IMR-90 (cell line): ENCODE results near the gene MIER2. TPM values are rescaled to one million over a fixed set of nuclear protein-coding genes. Genes with fewer than 3 reads are reported as not detected.

ENCODE experiments used
- ATAC-seq: fragments of 200-7000 bp; cut with Tn5 transposase; 2 replicates; pipeline ENCODE4 v1.9.1; 2020; ENCODE audit warnings: low read depth, mild to moderate bottlenecking, moderate library complexity
- BruUV-seq: library from RNA; stranded (reverse); fragments of 400-500 nt; replicated peaks from 2 replicates; lab custom pipeline; 2021; lab: Mats Ljungman, UMichigan
- CTCF ChIA-PET: fragments of 300-600 bp; formaldehyde crosslinking; extraction: SDS; loops from one replicate; lab custom pipeline; 2021; ENCODE audit warnings: antibody characterized with exemption; lab: Yijun Ruan, JAX
- POLR2A ChIA-PET: fragments of 300-600 bp; sonication (Branson Sonifier 250); formaldehyde crosslinking; loops from one replicate; lab custom pipeline; 2022; ENCODE audit warnings: antibody characterized with exemption; ENCODE audit not compliant: unreplicated experiment; lab: Charles Lee
- DNase-seq: peaks from one replicate; pipeline ENCODE4 v3.0.0; 2013
- H2AFZ ChIP-seq: replicated peaks from 2 replicates; pipeline ENCODE3; 2013; ENCODE audit warnings: low read length, mild to moderate bottlenecking; ENCODE audit not compliant: poor library complexity
- H2AK5ac ChIP-seq: 2 replicates; pipeline ENCODE4 v1.6.1; 2013; ENCODE audit warnings: low read depth, low read length, inconsistent platforms
- H2AK9ac ChIP-seq: replicated peaks from 2 replicates; pipeline ENCODE3; 2013; ENCODE audit warnings: mild to moderate bottlenecking, low read depth, low read length, moderate library complexity; ENCODE audit not compliant: poor library complexity
- H2BK120ac ChIP-seq: 2 replicates; pipeline ENCODE4 v1.6.1; 2013; ENCODE audit warnings: low read depth, low read length, inconsistent platforms
- H2BK15ac ChIP-seq: 3 replicates; pipeline ENCODE4 v1.6.1; 2013; ENCODE audit warnings: low read depth, low read length, inconsistent platforms
- H2BK20ac ChIP-seq: 2 replicates; pipeline ENCODE4 v1.6.1; 2013; ENCODE audit warnings: low read depth, mild to moderate bottlenecking, inconsistent platforms, low read length, moderate library complexity
- H2BK5ac ChIP-seq: 2 replicates; pipeline ENCODE4 v1.6.1; 2013; ENCODE audit warnings: mild to moderate bottlenecking, low read depth, low read length, inconsistent platforms; ENCODE audit not compliant: poor library complexity, severe bottlenecking
- H3K14ac ChIP-seq: replicated peaks from 2 replicates; pipeline ENCODE4 v1.6.1; 2013; ENCODE audit warnings: low read depth, low read length, inconsistent platforms
- H3K18ac ChIP-seq: 2 replicates; pipeline ENCODE4 v1.6.1; 2013; ENCODE audit warnings: low read depth, low read length, control low read depth
- H3K23ac ChIP-seq: 2 replicates; pipeline ENCODE4 v1.6.1; 2013; ENCODE audit warnings: low read depth, low read length, inconsistent platforms
- H3K27ac ChIP-seq: 2 replicates; pipeline ENCODE4 v1.5.1; 2013; ENCODE audit warnings: mild to moderate bottlenecking, control low read depth, low read length; ENCODE audit not compliant: insufficient read depth
- H3K27me3 ChIP-seq: 2 replicates; pipeline ENCODE4 v1.6.1; 2013; ENCODE audit warnings: low read length; ENCODE audit not compliant: control insufficient read depth, insufficient read depth
- H3K36me3 ChIP-seq: 2 replicates; pipeline ENCODE4 v1.6.1; 2013; ENCODE audit warnings: low read length, mixed read lengths; ENCODE audit not compliant: control insufficient read depth, insufficient read depth
- H3K4ac ChIP-seq: 2 replicates; pipeline ENCODE4 v1.6.1; 2013; ENCODE audit warnings: low read depth, low read length, inconsistent platforms
- H3K4me1 ChIP-seq: 2 replicates; pipeline ENCODE4 v1.6.1; 2013; ENCODE audit warnings: low read length, mixed read lengths; ENCODE audit not compliant: control insufficient read depth, insufficient read depth
- H3K4me2 ChIP-seq: 2 replicates; pipeline ENCODE4 v1.6.1; 2013; ENCODE audit warnings: low read depth, mild to moderate bottlenecking, control low read depth, low read length, moderate library complexity
- H3K4me3 ChIP-seq: 2 replicates; pipeline ENCODE4 v1.5.1; 2013; ENCODE audit warnings: low read depth, mild to moderate bottlenecking, control low read depth, low read length, moderate library complexity; ENCODE audit not compliant: insufficient read depth
- H3K56ac ChIP-seq: 2 replicates; pipeline ENCODE4 v1.6.1; 2013; ENCODE audit warnings: low read length, inconsistent platforms; ENCODE audit not compliant: insufficient read depth; ENCODE audit errors: extremely low read depth
- H3K79me1 ChIP-seq, 2 experiments: 2 replicates each; pipeline ENCODE4 v1.6.1; 2013; ENCODE audit warnings: low read length in 2 of 2, inconsistent platforms in 1 of 2, low read depth in 1 of 2
- H3K9ac ChIP-seq: 2 replicates; pipeline ENCODE4 v1.6.1; 2013; ENCODE audit warnings: low read depth, low read length, control low read depth
- H3K9me1 ChIP-seq: 2 replicates; pipeline ENCODE4 v1.6.1; 2013; ENCODE audit warnings: low read length, inconsistent platforms; ENCODE audit not compliant: insufficient read depth
- H3K9me3 ChIP-seq: 2 replicates; pipeline ENCODE4 v1.6.1; 2013; ENCODE audit warnings: low read length; ENCODE audit not compliant: control insufficient read depth, insufficient read depth
- H4K20me1 ChIP-seq: 2 replicates; pipeline ENCODE4 v1.6.1; 2013; ENCODE audit warnings: low read length, inconsistent platforms; ENCODE audit not compliant: insufficient read depth
- H4K5ac ChIP-seq: 2 replicates; pipeline ENCODE4 v1.6.1; 2013; ENCODE audit warnings: mild to moderate bottlenecking, low read depth, low read length, control low read depth
- H4K8ac ChIP-seq, 2 experiments: 2 replicates each; pipeline ENCODE4 v1.6.1; 2013; ENCODE audit warnings: low read depth in 2 of 2, low read length in 2 of 2, control low read depth in 1 of 2, inconsistent platforms in 1 of 2
- H4K91ac ChIP-seq: 2 replicates; pipeline ENCODE4 v1.6.1; 2013; ENCODE audit warnings: low read depth, low read length, inconsistent platforms; ENCODE audit not compliant: insufficient read depth
- CHD1 ChIP-seq: IDR thresholded peaks from 2 replicates; pipeline ENCODE4 v1.6.1; 2012; ENCODE audit warnings: low read depth, low read length, improper control_type of control experiment
- CTCF ChIP-seq: conservative IDR thresholded peaks from 2 replicates; pipeline ENCODE4 v1.5.1; 2012; ENCODE audit warnings: mild to moderate bottlenecking, low read depth, low read length, improper control_type of control experiment
- MAFK ChIP-seq: IDR thresholded peaks from 2 replicates; pipeline ENCODE4 v1.6.1; 2012; ENCODE audit warnings: low read depth, low read length, improper control_type of control experiment
- NFE2L2 ChIP-seq: fragments of 150-350 bp; IDR thresholded peaks from 2 replicates; pipeline ENCODE4 v1.6.1; 2016; ENCODE audit warnings: low read depth, mild to moderate bottlenecking, low read length
- POLR2A ChIP-seq: IDR thresholded peaks from 2 replicates; pipeline ENCODE4 v1.6.1; 2012; ENCODE audit warnings: mild to moderate bottlenecking, low read depth, low read length
- RAD21 ChIP-seq: IDR thresholded peaks from 2 replicates; pipeline ENCODE4 v1.6.1; 2012; ENCODE audit warnings: low read length, improper control_type of control experiment
- USF2 ChIP-seq: fragments of 150-350 bp; IDR thresholded peaks from 2 replicates; pipeline ENCODE4 v1.6.1; 2017; ENCODE audit warnings: mild to moderate bottlenecking, antibody characterized with exemption, low read length, low read depth
- WGBS, 2 experiments: methylation state at CpG; one replicate each; pipeline versions ENCODE4 v1.1.5 to v1.1.7; 2013; ENCODE audit warnings: missing lambda C conversion rate in 2 of 2; ENCODE audit not compliant: insufficient read length in 1 of 2; ENCODE audit errors: extremely low coverage in 2 of 2; 5-methylcytosine and 5-hydroxymethylcytosine counted together
- dilution Hi-C: fragments of 300-500 bp; cut with HindIII; formaldehyde crosslinking; loops from one replicate; pipeline ENCODE4 v1.14.3; 2018; ENCODE audit warnings: low sequenced_read_pairs; ENCODE audit not compliant: unreplicated experiment
- in situ Hi-C: fragments of 300-500 bp; cut with MboI; formaldehyde crosslinking; loops from 3 replicates; pipeline ENCODE4 v1.14.3; 2019; ENCODE audit warnings: low sequenced_read_pairs, inconsistent platforms, mixed read lengths
- intact Hi-C: fragments of 100-400 bp; cut with micrococcal nuclease; formaldehyde crosslinking; loops from 2 replicates; pipeline ENCODE4 v1.10.0; 2022
- polyA plus RNA-seq, 3 experiments: library from polyadenylated mRNA; depleted of rRNA; stranded (reverse); fragments of >200 nt; gene quantifications; 2 replicates each; pipeline ENCODE4 v1.2.3, GENCODE V29; 2012; ENCODE audit warnings: low replicate concordance in 1 of 3
- total RNA-seq: library from RNA; depleted of rRNA; stranded (reverse); fragments of >200 nt; gene quantifications from 2 replicates; pipeline ENCODE4 v1.2.3, GENCODE V29; 2012

The MIER2 gene
- total and polyA plus RNA-seq, 2 of the 4 experiments (the other 2 are of a cell fraction), result 28.0 to 28.4 TPM

GRCh38 chr19:277581-278165 is 66.9 kb downstream of the MIER2 start:
- Histone ChIP-seq H4K5ac (no peak overlapping the region), H3K14ac (no peak overlapping the region), H2BK15ac (no peak overlapping the region), H2BK5ac (no peak overlapping the region), H3K23ac (no peak overlapping the region), H3K9ac (no peak overlapping the region), H4K20me1 (no peaks in the 10 kb centered on the region), H4K8ac (no peak overlapping the region), H2BK20ac (no peak overlapping the region), H4K91ac (no peak overlapping the region), H2AK9ac (no peak overlapping the region), H3K4me2 (no peak overlapping the region), H3K79me1 (no peaks in the 10 kb centered on the region), H3K4ac (no peak overlapping the region), H3K56ac (no peak overlapping the region), H2AK5ac (no peak overlapping the region), H3K9me3 (no peaks in the 10 kb centered on the region), H3K9me1 (no peaks in the 10 kb centered on the region), H2BK120ac (no peak overlapping the region), H3K4me1 (no peaks in the 10 kb centered on the region), H3K18ac (no peak overlapping the region), H2AFZ (no peak overlapping the region), H3K4me3 (no peak overlapping the region), H3K27ac (no peak overlapping the region), H3K36me3 (no peaks in the 10 kb centered on the region), H3K27me3 (peaks cover 8% of the 10 kb centered on the region)
- peak; percentile 35 for DNase-seq
- WGBS, 2 experiments, result 3% methylated on average over 6 of the region's 21 CpGs; no CpG with 5 or more reads in 1 of the 2 experiments
- POLR2A ChIA-PET, result no interaction called here
- intact Hi-C loops, result no loop called here
- dilution Hi-C loops, result no loop called here
- in situ Hi-C loops, result no loop called here
- TF ChIP-seq POLR2A (no peak), RAD21 (no peak), USF2 (no peak), CHD1 (no peak), CTCF (no peak), NFE2L2 (no peak), MAFK (no peak)
- BruUV-seq, result no TSS peak
- CTCF ChIA-PET, result interaction anchor here (0.9 kb wide), 1 partner anchor 11 kb away, joined by 3 read pairs; no protein-coding TSS in a partner anchor
- peak; percentile 74 for ATAC-seq
